Thymus (tissue), 11 donors: ENCODE measurements around the gene CSNK1D. TPM values are rescaled to one million over a fixed set of nuclear protein-coding genes. Genes with fewer than 3 reads are reported as not detected.
"Not testable (repeated sequence)": the region's sequence is repeated elsewhere in the genome, so short reads cannot be mapped to it uniquely, and the experiment has no call there.

Source experiments
- DNase-seq, 9 donors: peaks; one replicate each; pipeline ENCODE4 v3.0.0-alpha.2; 2013; ENCODE audit warnings: low spot score in 9 of 9, low read depth in 6 of 9, missing footprints in 1 of 9
- H3K27ac ChIP-seq, 2 donors: one replicate each; pipeline ENCODE4 v1.5.1; 2013; ENCODE audit warnings: control low read depth in 1 of 2, low read depth in 1 of 2, low read length in 1 of 2, mild to moderate bottlenecking in 1 of 2, moderate library complexity in 1 of 2
- H3K27me3 ChIP-seq, 2 donors: one replicate each; pipeline ENCODE4 v1.5.1; 2013; ENCODE audit warnings: low read length in 1 of 2; ENCODE audit not compliant: control insufficient read depth in 2 of 2, insufficient read depth in 1 of 2
- H3K36me3 ChIP-seq, 2 donors: one replicate each; pipeline ENCODE4 v1.5.1; 2013; ENCODE audit warnings: low read length in 1 of 2, mild to moderate bottlenecking in 1 of 2, moderate library complexity in 1 of 2; ENCODE audit not compliant: control insufficient read depth in 2 of 2, insufficient read depth in 2 of 2
- H3K4me1 ChIP-seq, 2 donors: one replicate each; pipeline ENCODE4 v1.5.1; 2013; ENCODE audit warnings: low read length in 2 of 2; ENCODE audit not compliant: control insufficient read depth in 2 of 2, insufficient read depth in 2 of 2
- H3K4me3 ChIP-seq, 2 donors: one replicate each; pipeline ENCODE4 v1.5.1; 2013; ENCODE audit warnings: low read length in 2 of 2, control low read depth in 1 of 2, mild to moderate bottlenecking in 1 of 2
- H3K9me3 ChIP-seq, 2 donors: one replicate each; pipeline ENCODE4 v1.5.1; 2013; ENCODE audit warnings: low read length in 1 of 2, mild to moderate bottlenecking in 1 of 2; ENCODE audit not compliant: control insufficient read depth in 2 of 2, insufficient read depth in 1 of 2
- WGBS: extraction: QIAGEN DNeasy Blood & Tissue Kit; methylation state at CpG from one replicate; pipeline ENCODE4 v1.1.7; 2013; 5-methylcytosine and 5-hydroxymethylcytosine counted together
- polyA plus RNA-seq: library from polyadenylated mRNA; stranded (reverse); fragments of 200-250 nt; gene quantifications from one replicate; pipeline ENCODE4 v1.2.3, GENCODE V29; 2013
- total RNA-seq: library from RNA; stranded (reverse); fragments of 120-200 nt; gene quantifications from one replicate; pipeline ENCODE4 v1.2.4, GENCODE V29; 2013
- donor health status: healthy.

The CSNK1D gene
- total and polyA plus RNA-seq, 2 donors = 16.2 to 113 TPM

DNA sequence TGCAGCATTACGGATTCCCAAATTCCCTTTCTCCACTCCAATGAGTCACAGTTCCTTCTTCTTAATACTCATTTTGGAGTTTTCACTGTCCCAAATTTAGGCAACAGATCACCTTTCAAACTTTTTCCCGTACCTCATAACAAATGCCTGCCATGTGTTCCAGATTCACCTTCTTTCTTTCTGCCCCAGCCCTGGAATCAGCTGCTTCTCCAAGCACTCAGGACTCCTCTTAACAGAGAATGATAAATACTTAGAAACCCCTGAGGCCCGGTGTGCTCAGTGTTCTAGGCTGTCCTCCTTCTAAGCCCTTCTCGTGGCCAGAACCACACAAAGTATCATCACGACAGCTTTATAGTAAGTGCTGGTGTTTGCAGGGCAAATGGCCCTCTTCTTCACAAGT is 14.9 kb downstream of the CSNK1D start:
- Histone ChIP-seq H3K36me3 (peaks cover 82 to 89% of the 10 kb centered on the region in 2 donors), H3K9me3 (peaks cover 4 to 5% of the 10 kb centered on the region in 2 donors), H3K27ac (no peak overlapping the region), H3K4me1 (no peaks in the 10 kb centered on the region), H3K4me3 (no peak overlapping the region), H3K27me3 (no peaks in the 10 kb centered on the region)
- no peak for DNase-seq
- WGBS = 96% methylated on average over 5 of the region's 5 CpGs

DNA sequence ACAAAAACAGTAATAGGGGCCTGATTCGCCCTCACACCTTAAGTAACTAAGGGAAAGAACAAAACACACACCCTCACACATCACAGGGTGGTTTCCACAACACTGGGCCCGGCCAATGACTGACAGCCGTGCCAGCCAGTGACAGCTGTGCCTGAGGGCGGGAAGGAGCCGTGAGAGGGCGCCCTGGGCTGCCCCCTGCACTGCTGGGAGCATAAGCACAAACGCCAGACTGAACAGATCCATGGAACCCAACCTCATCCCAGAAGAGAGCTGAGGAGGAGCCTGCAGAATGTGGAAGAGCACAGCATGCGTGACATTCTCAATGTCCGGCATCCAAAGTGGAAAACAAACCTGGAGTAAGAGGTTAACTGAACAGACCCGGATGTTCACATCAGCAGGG is 16.0 kb downstream of the CSNK1D start:
- Histone ChIP-seq H3K4me3 (no peak overlapping the region), H3K27me3 (no peaks in the 10 kb centered on the region), H3K9me3 (peaks cover 4 to 9% of the 10 kb centered on the region in 2 donors), H3K27ac (no peak overlapping the region), H3K4me1 (no peaks in the 10 kb centered on the region), H3K36me3 (peaks cover 83 to 89% of the 10 kb centered on the region in 2 donors)
- 91% methylated on average over 10 of the region's 10 CpGs for WGBS
- peak in 1 of 9 donors; percentile 39 for DNase-seq

DNA sequence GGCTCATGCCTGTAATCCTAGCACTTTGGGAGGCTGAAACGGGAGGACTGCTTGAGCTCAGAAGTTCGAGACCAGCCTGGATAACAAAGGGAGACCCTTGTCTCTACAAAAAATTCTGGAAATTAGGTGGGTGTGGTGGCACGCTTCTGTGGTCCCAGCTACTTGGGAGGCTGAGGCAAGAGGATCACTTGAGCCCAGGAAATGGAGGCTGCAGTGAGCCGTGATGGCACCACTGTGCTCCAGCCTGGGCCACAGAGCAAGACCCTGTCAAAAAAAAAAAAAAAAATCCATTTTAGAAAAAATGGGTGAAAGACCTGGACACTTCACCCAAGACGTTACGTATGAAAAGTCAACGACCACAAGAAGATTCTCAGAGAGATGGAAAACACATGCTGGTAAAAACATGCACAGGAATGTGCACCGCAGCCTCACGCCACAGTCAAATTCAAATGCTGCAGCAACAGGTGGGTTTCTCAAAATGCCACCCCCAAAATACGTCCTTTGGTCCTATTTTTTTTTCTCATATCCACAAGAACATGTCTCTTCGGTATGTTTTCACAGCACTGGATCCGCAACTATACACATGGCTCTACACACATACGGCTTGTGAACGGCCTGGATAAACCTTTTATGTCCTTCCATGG is 17.1 kb downstream of the CSNK1D start:
- Histone ChIP-seq H3K4me1 (no peaks in the 10 kb centered on the region), H3K27ac (no peak overlapping the region), H3K27me3 (no peaks in the 10 kb centered on the region), H3K36me3 (peaks cover 83 to 89% of the 10 kb centered on the region in 2 donors), H3K4me3 (no peak overlapping the region), H3K9me3 (peaks cover 4 to 9% of the 10 kb centered on the region in 2 donors)
- WGBS = 98% methylated on average over 14 of the region's 14 CpGs
- no peak for DNase-seq

DNA sequence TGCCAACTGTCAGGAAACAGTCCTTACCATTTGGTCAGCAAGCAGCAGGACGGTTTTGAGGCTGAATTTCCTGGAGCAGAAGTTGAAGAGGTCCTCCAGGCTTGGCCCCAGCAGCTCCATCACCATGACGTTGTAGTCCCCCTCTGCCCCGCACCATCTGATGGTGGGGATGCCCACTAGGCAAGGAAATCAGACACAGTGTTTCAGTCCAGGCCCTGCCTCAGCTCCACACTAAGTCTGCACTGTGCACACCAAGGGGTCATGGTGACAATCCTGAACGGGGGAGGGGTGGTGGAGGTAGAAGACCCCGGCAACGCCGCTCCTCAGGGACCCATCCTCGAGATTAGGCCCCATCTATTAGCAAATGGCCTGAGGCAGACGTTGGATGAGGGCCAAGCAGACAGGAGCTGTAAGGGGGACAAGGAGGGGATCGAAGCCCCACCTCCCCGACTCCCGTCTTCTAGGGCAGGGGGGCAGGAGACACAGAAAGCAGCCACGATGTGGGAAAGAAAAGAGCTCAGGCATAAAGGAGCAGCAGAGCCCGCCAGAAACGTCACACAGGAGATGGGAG is 18.0 kb downstream of the CSNK1D start:
- DNase-seq = no peak
- Histone ChIP-seq H3K27ac (no peak overlapping the region), H3K36me3 (peaks cover 83 to 89% of the 10 kb centered on the region in 2 donors), H3K27me3 (no peaks in the 10 kb centered on the region), H3K4me1 (no peaks in the 10 kb centered on the region), H3K4me3 (no peak overlapping the region), H3K9me3 (peaks cover 4 to 9% of the 10 kb centered on the region in 2 donors)
- 97% methylated on average over 15 of the region's 15 CpGs for WGBS

DNA sequence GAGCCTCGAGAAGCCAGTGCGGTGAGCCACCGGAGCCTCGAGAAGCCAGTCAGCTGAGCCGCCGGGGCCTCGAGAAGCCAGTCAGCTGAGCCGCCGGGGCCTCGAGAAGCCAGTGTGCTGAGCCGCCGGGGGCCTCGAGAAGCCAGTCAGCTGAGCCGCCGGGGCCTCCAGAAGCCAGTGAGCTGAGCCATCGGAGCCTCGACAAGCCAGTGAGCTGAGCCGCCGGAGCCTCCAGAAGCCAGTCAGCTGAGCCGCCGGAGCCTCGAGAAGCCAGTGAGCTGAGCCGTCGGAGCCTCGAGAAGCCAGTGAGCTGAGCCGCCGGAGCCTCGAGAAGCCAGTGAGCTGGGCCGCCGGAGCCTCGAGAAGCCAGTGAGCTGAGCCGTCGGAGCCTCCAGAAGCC is 18.8 kb downstream of the CSNK1D start:
- peaks cover 84 to 90% of the 10 kb centered on the region in 2 donors for H3K36me3 ChIP-seq
- not testable (repeated sequence) for DNase-seq

DNA sequence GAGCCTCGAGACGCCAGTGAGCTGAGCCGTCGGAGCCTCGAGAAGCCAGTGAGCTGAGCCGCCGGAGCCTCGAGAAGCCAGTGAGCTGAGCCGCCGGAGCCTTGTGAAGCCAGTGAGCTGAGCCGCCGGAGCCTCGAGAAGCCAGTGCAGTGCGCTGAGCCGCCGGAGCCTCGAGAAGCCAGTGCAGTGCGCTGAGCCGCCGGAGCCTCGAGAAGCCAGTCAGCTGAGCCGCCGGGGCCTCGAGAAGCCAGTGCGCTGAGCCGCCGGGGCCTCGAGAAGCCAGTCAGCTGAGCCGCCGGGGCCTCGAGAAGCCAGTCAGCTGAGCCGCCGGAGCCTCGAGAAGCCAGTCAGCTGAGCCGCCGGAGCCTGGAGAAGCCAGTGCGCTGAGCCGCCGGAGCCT is 19.4 kb downstream of the CSNK1D start:
- DNase-seq, H3K4me1 ChIP-seq, H3K27me3 ChIP-seq, H3K27ac ChIP-seq, H3K4me3 ChIP-seq, H3K9me3 ChIP-seq: not testable (repeated sequence)
- peaks cover 85 to 90% of the 10 kb centered on the region in 2 donors for H3K36me3 ChIP-seq
- WGBS = 97% methylated on average over 39 of the region's 39 CpGs

More for the DNA sequence above, 18.8 kb downstream of the CSNK1D start:
- H3K27me3 ChIP-seq, H3K4me1 ChIP-seq, H3K9me3 ChIP-seq, H3K27ac ChIP-seq, H3K4me3 ChIP-seq: not testable (repeated sequence)
- WGBS = 98% methylated on average over 33 of the region's 33 CpGs

DNA sequence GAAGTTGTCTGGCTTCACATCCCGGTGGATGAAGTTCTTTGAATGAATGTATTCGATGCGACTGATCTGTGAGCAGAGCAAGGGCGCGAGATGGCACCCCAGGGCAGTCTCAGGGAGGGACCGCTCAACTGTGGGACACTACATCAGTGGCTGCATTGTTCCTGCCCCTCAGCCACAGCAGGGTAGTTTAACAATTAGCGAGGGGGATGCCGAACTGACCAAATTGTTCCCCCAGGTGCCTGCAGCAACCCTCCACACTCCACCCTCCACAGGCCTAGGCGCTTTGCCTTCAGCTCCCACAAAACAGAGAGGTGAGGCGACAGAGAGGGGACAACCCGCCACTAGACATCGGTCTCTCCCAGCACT is 20.3 kb downstream of the CSNK1D start:
- Histone ChIP-seq H3K27ac (no peak overlapping the region), H3K36me3 (peaks cover 86 to 92% of the 10 kb centered on the region in 2 donors), H3K4me3 (no peak overlapping the region), H3K4me1 (no peaks in the 10 kb centered on the region), H3K9me3 (peaks cover 4 to 9% of the 10 kb centered on the region in 2 donors), H3K27me3 (no peaks in the 10 kb centered on the region)
- no peak for DNase-seq
- WGBS = 97% methylated on average over 12 of the region's 12 CpGs

DNA sequence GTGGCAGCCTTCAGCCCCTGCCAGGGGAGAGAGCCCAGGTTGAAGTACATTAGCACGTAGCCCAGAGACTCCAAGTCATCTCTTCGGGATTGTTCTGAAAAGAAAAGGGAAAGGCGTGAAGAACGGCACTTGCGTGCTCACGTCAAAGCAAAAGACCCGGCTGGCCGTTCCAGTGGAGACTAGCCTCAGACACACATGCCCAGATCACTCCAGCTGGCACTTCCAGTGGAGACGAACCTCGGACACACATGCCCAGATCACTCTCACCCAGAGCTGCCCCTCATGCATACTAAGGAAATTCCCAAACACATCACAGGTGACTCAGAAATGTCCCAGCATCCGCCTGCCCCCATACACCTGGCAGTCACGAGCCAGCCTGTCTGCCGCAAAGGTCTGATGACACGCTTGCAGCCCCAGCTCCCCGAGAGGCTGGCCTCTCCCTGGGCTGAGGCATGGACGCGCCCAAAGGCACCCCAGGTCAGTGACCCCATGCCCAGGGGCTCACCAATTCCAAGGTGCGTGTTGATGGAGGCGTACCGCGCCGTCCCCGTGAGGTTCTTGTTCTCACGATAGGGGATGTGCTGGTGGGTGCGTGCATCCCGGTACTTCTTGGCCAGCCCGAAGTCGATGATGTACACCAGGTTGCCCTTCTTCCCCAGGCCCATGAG is 20.9 kb downstream of the CSNK1D start:
- peaks cover 4 to 9% of the 10 kb centered on the region in 2 donors for H3K9me3 ChIP-seq
- peaks cover 87 to 93% of the 10 kb centered on the region in 2 donors for H3K36me3 ChIP-seq
- H3K27me3 ChIP-seq = no peaks in the 10 kb centered on the region
- WGBS = 98% methylated on average over 28 of the region's 28 CpGs
- peak overlapping the region in 1 of 2 donors; percentile 2 for H3K27ac ChIP-seq
- H3K4me1 ChIP-seq = no peaks in the 10 kb centered on the region
- no peak for DNase-seq
- H3K4me3 ChIP-seq = no peak overlapping the region

DNA sequence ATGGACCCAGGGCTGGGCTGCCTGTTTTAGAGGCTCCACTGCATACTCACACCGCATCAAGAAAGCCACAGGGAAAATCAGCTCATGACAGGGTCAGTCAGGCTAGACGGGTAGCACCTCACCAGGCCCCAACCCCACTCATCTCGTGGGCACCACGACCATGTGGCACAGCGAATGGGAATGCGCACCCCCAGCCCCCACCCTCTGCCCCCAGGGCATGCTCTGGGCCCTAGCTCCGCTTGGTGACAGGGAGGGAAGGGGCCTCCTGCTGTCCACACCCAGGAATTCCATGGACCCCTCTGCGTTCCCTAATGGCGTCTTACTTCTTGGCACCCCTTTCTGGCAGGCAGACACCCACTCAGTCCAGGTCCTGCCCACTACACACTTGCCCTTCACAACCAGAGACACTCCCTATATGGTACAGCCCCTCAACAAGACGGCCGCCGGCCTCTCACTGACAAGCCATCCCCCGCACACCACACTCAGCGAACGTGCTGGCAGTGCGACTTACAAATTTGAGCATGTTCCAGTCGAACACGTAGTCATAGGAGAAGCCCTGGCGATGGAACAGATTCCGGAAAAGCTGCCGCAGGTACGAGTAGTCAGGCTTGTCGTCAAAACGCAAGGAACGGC is 22.5 kb downstream of the CSNK1D start:
- DNase-seq = no peak
- H3K9me3 ChIP-seq = peaks cover 4 to 9% of the 10 kb centered on the region in 2 donors
- no peaks in the 10 kb centered on the region for H3K4me1 ChIP-seq
- peaks cover 90 to 96% of the 10 kb centered on the region in 2 donors for H3K36me3 ChIP-seq
- no peaks in the 10 kb centered on the region for H3K27me3 ChIP-seq
- H3K27ac ChIP-seq = no peak overlapping the region
- H3K4me3 ChIP-seq = no peak overlapping the region
- WGBS = 98% methylated on average over 25 of the region's 25 CpGs
